Activated CD4-positive, alpha-beta T cell treated with anti-CD3 and anti-CD28 coated beads for 1 hour (primary cell): ENCODE results near the gene SCPEP1.

ENCODE experiments used
- DNase-seq: peaks from one replicate; pipeline ENCODE4 v3.0.0-alpha.2; 2020

Gene SCPEP1

GRCh38 chr17:57044976-57045867, 67.3 kb downstream of the SCPEP1 start:
- DNase-seq = no peak

- peak; percentile 7 for DNase-seq
These were observed 68.2 kb downstream of the SCPEP1 start for GRCh38 chr17:57045868-57046704.

- DNase-seq = no peak
These were observed 68.8 kb downstream of the SCPEP1 start for GRCh38 chr17:57046749-57047148.

GRCh38 chr17:57048096-57048495, 70.2 kb downstream of the SCPEP1 start:
- no peak for DNase-seq

- DNase-seq = no peak
These were observed 72.4 kb downstream of the SCPEP1 start for GRCh38 chr17:57050306-57050705.

- DNase-seq = no peak
These were observed 74.0 kb downstream of the SCPEP1 start for GRCh38 chr17:57051886-57052361.
